LNCaP clone FGC (cell line): ENCODE results near the gene NTNG2.

ENCODE experiments used
- DNase-seq: peaks from one replicate; pipeline ENCODE4 v3.0.0-alpha.2; 2011; ENCODE audit warnings: low read depth
- H3K4me3 ChIP-seq: 2 replicates; pipeline ENCODE4 v1.5.1; 2011; ENCODE audit warnings: mild to moderate bottlenecking, low read depth, low read length, control low read depth
- TF ChIP-seq, protein P1 (sequence below): IDR thresholded peaks from 2 replicates; pipeline ENCODE4 v1.5.1; 2012; ENCODE audit warnings: mild to moderate bottlenecking; ENCODE audit not compliant: control insufficient read depth, insufficient read depth; ENCODE audit errors: extremely low read depth

NTNG2 gene

DNA sequence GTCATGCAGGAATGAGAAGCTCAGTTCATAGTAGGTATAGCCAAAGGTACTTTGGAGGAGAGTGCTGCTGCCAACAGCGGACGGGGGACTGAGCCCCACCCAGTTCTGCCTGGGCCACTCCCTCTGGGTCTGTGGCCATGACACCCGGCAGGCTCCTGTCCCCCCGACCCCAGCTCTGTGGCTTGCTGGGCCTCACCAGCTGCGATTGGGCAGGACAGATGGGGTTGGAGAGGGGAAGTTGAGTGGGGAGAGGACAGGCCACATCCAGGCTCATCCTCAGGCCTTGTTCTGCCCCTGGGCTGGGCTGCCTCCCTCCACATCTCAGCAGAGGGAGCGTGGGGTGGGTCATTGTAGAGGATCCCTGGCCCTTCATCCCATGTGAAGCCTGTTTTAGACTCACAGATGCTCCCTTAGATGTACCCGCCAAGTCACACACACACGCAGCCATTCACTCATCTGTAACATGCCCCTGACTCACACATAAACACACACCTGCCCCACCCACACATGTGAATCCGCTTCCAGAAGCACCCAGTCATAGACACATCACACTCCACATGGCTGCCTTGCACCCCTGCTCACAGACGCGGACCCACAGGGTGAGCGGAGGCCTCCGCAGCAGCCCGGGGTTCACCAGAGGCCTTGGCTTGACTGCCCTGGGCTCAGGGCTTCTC, 48.8 kb downstream of the NTNG2 start:
- DNase-seq = no peak
- no peak overlapping the region for H3K4me3 ChIP-seq
- TF ChIP-seq, protein P1, sequence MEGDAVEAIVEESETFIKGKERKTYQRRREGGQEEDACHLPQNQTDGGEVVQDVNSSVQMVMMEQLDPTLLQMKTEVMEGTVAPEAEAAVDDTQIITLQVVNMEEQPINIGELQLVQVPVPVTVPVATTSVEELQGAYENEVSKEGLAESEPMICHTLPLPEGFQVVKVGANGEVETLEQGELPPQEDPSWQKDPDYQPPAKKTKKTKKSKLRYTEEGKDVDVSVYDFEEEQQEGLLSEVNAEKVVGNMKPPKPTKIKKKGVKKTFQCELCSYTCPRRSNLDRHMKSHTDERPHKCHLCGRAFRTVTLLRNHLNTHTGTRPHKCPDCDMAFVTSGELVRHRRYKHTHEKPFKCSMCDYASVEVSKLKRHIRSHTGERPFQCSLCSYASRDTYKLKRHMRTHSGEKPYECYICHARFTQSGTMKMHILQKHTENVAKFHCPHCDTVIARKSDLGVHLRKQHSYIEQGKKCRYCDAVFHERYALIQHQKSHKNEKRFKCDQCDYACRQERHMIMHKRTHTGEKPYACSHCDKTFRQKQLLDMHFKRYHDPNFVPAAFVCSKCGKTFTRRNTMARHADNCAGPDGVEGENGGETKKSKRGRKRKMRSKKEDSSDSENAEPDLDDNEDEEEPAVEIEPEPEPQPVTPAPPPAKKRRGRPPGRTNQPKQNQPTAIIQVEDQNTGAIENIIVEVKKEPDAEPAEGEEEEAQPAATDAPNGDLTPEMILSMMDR = no peak

DNA sequence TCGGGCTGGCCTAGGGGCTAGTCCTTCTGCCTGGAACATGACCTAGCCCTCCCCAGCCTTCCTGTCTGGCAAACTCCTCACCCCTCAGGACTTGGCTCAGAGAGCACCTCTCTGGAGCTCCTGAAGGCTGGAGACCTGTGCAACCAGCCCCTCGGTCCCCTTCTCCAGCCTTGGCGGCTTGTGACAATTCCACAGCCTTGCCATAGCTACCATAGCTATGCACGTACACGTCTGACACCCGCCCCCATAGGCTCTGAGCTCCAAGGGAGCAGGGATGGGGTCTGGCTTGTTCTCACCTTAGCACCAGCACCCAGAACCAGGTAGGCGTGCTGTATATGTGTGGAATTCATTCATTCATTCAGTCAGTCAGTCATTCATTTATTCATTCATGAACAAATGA, 49.7 kb downstream of the NTNG2 start:
- TF ChIP-seq, protein P1 = no peak
- H3K4me3 ChIP-seq = no peak overlapping the region
- no peak for DNase-seq

GRCh38 chr9:132214027-132214622, 52.3 kb downstream of the NTNG2 start:
- H3K4me3 ChIP-seq = no peak overlapping the region
- TF ChIP-seq, protein P1 = no peak
- no peak for DNase-seq

DNA sequence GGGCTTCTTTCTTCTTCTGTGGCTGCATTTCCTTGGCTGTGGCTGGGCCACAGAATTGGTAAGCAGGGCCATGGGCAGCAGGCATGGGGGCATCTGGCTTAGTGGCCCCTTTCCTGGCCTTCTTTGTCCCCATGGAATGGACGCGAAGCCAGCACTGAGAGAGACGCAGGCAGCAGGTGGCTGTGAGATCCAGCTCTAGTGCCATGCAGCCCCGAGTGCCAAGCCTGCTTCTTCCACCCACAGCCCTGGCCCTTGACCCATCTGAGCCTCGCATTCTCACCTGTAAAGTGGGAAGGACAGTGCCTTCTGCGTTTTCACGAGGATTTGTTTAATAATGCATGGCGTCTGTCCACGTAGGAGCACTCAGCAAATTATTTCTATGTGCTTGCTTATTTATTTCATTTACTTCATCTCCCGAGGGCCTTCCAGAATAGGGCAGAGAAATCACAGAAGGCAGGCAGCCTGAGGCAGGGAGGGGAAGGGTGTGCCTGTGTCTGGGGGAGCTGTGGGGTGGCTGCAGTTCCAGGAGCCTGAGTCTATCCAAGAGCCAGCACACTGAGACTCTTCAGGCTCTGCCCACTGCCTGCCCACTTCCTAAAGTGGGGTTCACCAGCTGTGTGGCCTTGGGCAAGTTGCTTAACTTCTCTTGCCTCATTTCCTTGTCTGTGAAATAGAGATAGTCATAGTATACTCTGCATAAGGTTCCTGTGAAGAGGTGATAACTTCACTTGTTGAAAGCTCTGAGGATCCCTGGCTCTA, 55.2 kb downstream of the NTNG2 start:
- TF ChIP-seq, protein P1 = no peak
- H3K4me3 ChIP-seq = no peak overlapping the region
- no peak for DNase-seq

GRCh38 chr9:132218208-132218607, 56.4 kb downstream of the NTNG2 start:
- TF ChIP-seq, protein P1 = no peak
- H3K4me3 ChIP-seq = no peak overlapping the region
- no peak for DNase-seq

- TF ChIP-seq, protein P1 = no peak
- H3K4me3 ChIP-seq = no peak overlapping the region
- no peak for DNase-seq
Observed at GRCh38 chr9:132221941-132222340, 60.1 kb downstream of the NTNG2 start.
